GM23248 (cell line): ENCODE data around the gene FUT7.

Source experiments
- EZH2 ChIP-seq: fragments of 200-600 bp; sonication (generic); IDR thresholded peaks from 2 replicates; pipeline ENCODE4 v1.6.1; 2018; ENCODE audit warnings: antibody characterized with exemption, mild to moderate bottlenecking; ENCODE audit not compliant: insufficient read depth, poor library complexity, severe bottlenecking
- EZH2phosphoT487 ChIP-seq: fragments of 200-600 bp; sonication (generic); IDR thresholded peaks from 2 replicates; pipeline ENCODE4 v1.6.1; 2018; ENCODE audit warnings: antibody characterized with exemption, moderate library complexity, mild to moderate bottlenecking, low read depth; ENCODE audit not compliant: insufficient read depth

- no peak for TF ChIP-seq EZH2
- no peak for TF ChIP-seq EZH2phosphoT487
Measured at GRCh38 chr9:137038916-137039315, 7.0 kb upstream of the FUT7 start.
